H1 (cell line): ENCODE results near the gene MPPE1. TPM values are rescaled to one million over a fixed set of nuclear protein-coding genes. Genes with fewer than 3 reads are reported as not detected.

Experiments
- CTCF ChIA-PET: fragments of 300-600 bp; sonication (Branson Sonifier 250); formaldehyde crosslinking; loops from one replicate; lab custom pipeline; 2021; ENCODE audit not compliant: partially characterized antibody; lab: Charles Lee
- POLR2A ChIA-PET: fragments of 300-600 bp; sonication (Branson Sonifier 250); formaldehyde crosslinking; loops from one replicate; lab custom pipeline; 2021; ENCODE audit warnings: inconsistent platforms; ENCODE audit not compliant: partially characterized antibody; lab: Charles Lee
- DNase-seq, 2 experiments: peaks; one replicate each; pipeline versions ENCODE4 v3.0.0 to v3.0.0-alpha.2; 2010 to 2022; ENCODE audit warnings: low spot score in 2 of 2, low read depth in 1 of 2, mixed read lengths in 1 of 2
- FAIRE-seq: peaks from 2 replicates; lab custom pipeline; 2011; peaks lifted over from hg19 to GRCh38; lab: Jason Lieb, UNC
- H2AFZ ChIP-seq: 2 replicates; pipeline ENCODE4 v1.8.1; 2012; ENCODE audit warnings: low read length, inconsistent platforms
- H2AK5ac ChIP-seq: 2 replicates; pipeline ENCODE4 v1.6.1; 2013; ENCODE audit warnings: low read depth, low read length
- H2BK120ac ChIP-seq: replicated peaks from 2 replicates; pipeline ENCODE3; 2013; ENCODE audit warnings: low read depth, low read length, inconsistent platforms
- H2BK12ac ChIP-seq: 2 replicates; pipeline ENCODE4 v1.6.1; 2013; ENCODE audit warnings: low read depth, low read length
- H2BK15ac ChIP-seq: 2 replicates; pipeline ENCODE4 v1.6.1; 2013; ENCODE audit warnings: low read length
- H2BK20ac ChIP-seq: 2 replicates; pipeline ENCODE4 v1.6.1; 2013; ENCODE audit warnings: low read length
- H2BK5ac ChIP-seq: 2 replicates; pipeline ENCODE4 v1.6.1; 2013; ENCODE audit warnings: low read depth, low read length
- H3K14ac ChIP-seq: 2 replicates; pipeline ENCODE4 v1.6.1; 2013; ENCODE audit warnings: inconsistent platforms; ENCODE audit not compliant: insufficient read length
- H3K18ac ChIP-seq: 2 replicates; pipeline ENCODE4 v1.6.1; 2013; ENCODE audit warnings: low read length; ENCODE audit errors: extremely low read depth
- H3K23ac ChIP-seq: 2 replicates; pipeline ENCODE4 v1.6.1; 2013; ENCODE audit warnings: inconsistent platforms; ENCODE audit not compliant: insufficient read length
- H3K23me2 ChIP-seq: 2 replicates; pipeline ENCODE4 v1.6.1; 2013; ENCODE audit warnings: low read depth, low read length
- H3K27ac ChIP-seq: 2 replicates; pipeline ENCODE4 v1.6.1; 2011; ENCODE audit warnings: low read depth, low read length, inconsistent platforms
- H3K27me3 ChIP-seq, 4 experiments: replicated peaks in 1 of 4; 1 replicate in 1 of 4; 2 replicates in 3 of 4; pipeline versions ENCODE4 v1.6.1 to v1.8.1; 2011 to 2013; ENCODE audit warnings: low read length in 3 of 4, mild to moderate bottlenecking in 3 of 4, inconsistent platforms in 2 of 4, mixed read lengths in 2 of 4, moderate library complexity in 1 of 4; ENCODE audit not compliant: control insufficient read depth in 3 of 4, insufficient read depth in 3 of 4; ENCODE audit errors: extremely low read depth in 1 of 4
- H3K36me3 ChIP-seq, 4 experiments: 2 replicates each; pipeline versions ENCODE4 v1.6.1 to v1.8.1; 2011 to 2013; ENCODE audit warnings: mild to moderate bottlenecking in 4 of 4, low read length in 3 of 4, moderate library complexity in 2 of 4, control low read depth in 1 of 4, inconsistent platforms in 1 of 4; ENCODE audit not compliant: insufficient read depth in 4 of 4, control insufficient read depth in 2 of 4
- H3K4ac ChIP-seq: replicated peaks from 2 replicates; pipeline ENCODE3; 2013; ENCODE audit warnings: low read length, low read depth, mixed read lengths, inconsistent platforms; ENCODE audit not compliant: insufficient read length
- H3K4me1 ChIP-seq, 4 experiments: replicated peaks in 1 of 4; 1 replicate in 1 of 4; 2 replicates in 3 of 4; pipeline versions ENCODE4 v1.6.1 to v1.8.1; 2011 to 2013; ENCODE audit warnings: low read length in 3 of 4, inconsistent platforms in 2 of 4, mixed read lengths in 1 of 4; ENCODE audit not compliant: insufficient read depth in 4 of 4, control insufficient read depth in 3 of 4
- H3K4me2 ChIP-seq, 2 experiments: 2 replicates each; pipeline versions ENCODE4 v1.6.1 to v1.8.1; 2011 to 2013; ENCODE audit warnings: low read depth in 2 of 2, low read length in 2 of 2, control low read depth in 1 of 2, inconsistent platforms in 1 of 2, mild to moderate bottlenecking in 1 of 2; ENCODE audit not compliant: insufficient read depth in 1 of 2
- H3K4me3 ChIP-seq, 4 experiments: fragments of 200-600, 300-600 bp in 1 of 4; sonication (generic), shearing (Covaris generic), sonication (Bioruptor Twin) in 1 of 4; 2 replicates each; pipeline versions ENCODE4 v1.5.1 to v1.8.1; 2011 to 2016; ENCODE audit warnings: low read length in 4 of 4, low read depth in 3 of 4, control low read depth in 2 of 4, inconsistent platforms in 2 of 4, mild to moderate bottlenecking in 2 of 4, mixed read lengths in 1 of 4, moderate library complexity in 1 of 4; ENCODE audit not compliant: insufficient read depth in 2 of 4; ENCODE audit errors: extremely low read depth in 1 of 4
- H3K56ac ChIP-seq: replicated peaks from 2 replicates; pipeline ENCODE3; 2013; ENCODE audit warnings: low read depth, mild to moderate bottlenecking, mixed read lengths, low read length, inconsistent platforms; ENCODE audit not compliant: insufficient read length
- H3K79me1 ChIP-seq: 2 replicates; pipeline ENCODE4 v1.6.1; 2013; ENCODE audit warnings: low read depth, low read length, control low read depth
- H3K79me2 ChIP-seq, 2 experiments: 2 replicates each; pipeline versions ENCODE4 v1.6.1 to v1.8.1; 2012 to 2013; ENCODE audit warnings: low read length in 2 of 2, mild to moderate bottlenecking in 2 of 2, inconsistent platforms in 1 of 2; ENCODE audit not compliant: insufficient read depth in 2 of 2, control insufficient read depth in 1 of 2
- H3K9ac ChIP-seq, 4 experiments: replicated peaks in 1 of 4; 1 replicate in 1 of 4; 2 replicates in 3 of 4; pipeline versions ENCODE4 v1.6.1 to v1.8.1; 2011 to 2013; ENCODE audit warnings: low read depth in 3 of 4, low read length in 3 of 4, control low read depth in 2 of 4, mild to moderate bottlenecking in 2 of 4, moderate library complexity in 2 of 4, inconsistent platforms in 1 of 4; ENCODE audit errors: extremely low read depth in 1 of 4
- H3K9me3 ChIP-seq, 2 experiments: 2 replicates each; pipeline versions ENCODE4 v1.6.1 to v1.8.1; 2012 to 2013; ENCODE audit warnings: mild to moderate bottlenecking in 2 of 2, moderate library complexity in 2 of 2, control low read depth in 1 of 2, inconsistent platforms in 1 of 2, low read depth in 1 of 2, low read length in 1 of 2, mixed read lengths in 1 of 2; ENCODE audit not compliant: insufficient read depth in 2 of 2
- H4K20me1 ChIP-seq, 2 experiments: replicated peaks in 1 of 2; 2 replicates each; pipeline versions ENCODE3 to v1.8.1; 2011 to 2013; ENCODE audit warnings: inconsistent platforms in 2 of 2, low read length in 2 of 2, mild to moderate bottlenecking in 1 of 2; ENCODE audit not compliant: insufficient read depth in 2 of 2, control insufficient read depth in 1 of 2
- H4K5ac ChIP-seq: 2 replicates; pipeline ENCODE4 v1.6.1; 2013; ENCODE audit warnings: low read length, low read depth, mixed read lengths, inconsistent platforms; ENCODE audit not compliant: insufficient read length
- H4K8ac ChIP-seq: 2 replicates; pipeline ENCODE4 v1.8.0; 2013; ENCODE audit warnings: mild to moderate bottlenecking, moderate library complexity, low read length, inconsistent platforms; ENCODE audit not compliant: insufficient read depth; ENCODE audit errors: extremely low read depth
- H4K91ac ChIP-seq: replicated peaks from 2 replicates; pipeline ENCODE3; 2013; ENCODE audit warnings: low read length, mixed read lengths, inconsistent platforms; ENCODE audit not compliant: insufficient read length
- CBX8 ChIP-seq: fragments of 300-800, 300-1000 bp; sonication (generic); IDR thresholded peaks from 2 replicates; pipeline ENCODE4 v1.7.1; 2016; ENCODE audit warnings: low read depth, low read length, borderline replicate concordance
- CHD2 ChIP-seq: IDR thresholded peaks from 2 replicates; pipeline ENCODE4 v1.6.1; 2012; ENCODE audit warnings: low read length, improper control_type of control experiment
- CREB1 ChIP-seq: IDR thresholded peaks from 2 replicates; pipeline ENCODE4 v1.6.1; 2012; ENCODE audit warnings: inconsistent platforms
- EGR1 ChIP-seq: IDR thresholded peaks from 2 replicates; pipeline ENCODE4 v1.6.1; 2011; ENCODE audit warnings: low read depth, low read length, borderline replicate concordance
- HDAC6 ChIP-seq: IDR thresholded peaks from one replicate; pipeline ENCODE4 v1.7.1; 2012; ENCODE audit warnings: low read depth, mild to moderate bottlenecking, inconsistent platforms, low read length, moderate library complexity
- JUND ChIP-seq: IDR thresholded peaks from 2 replicates; pipeline ENCODE4 v1.6.1; 2011; ENCODE audit warnings: mild to moderate bottlenecking, improper control_type of control experiment, low read length
- KDM1A ChIP-seq: fragments of 200-600, 300-600 bp; sonication (generic); IDR thresholded peaks from 2 replicates; pipeline ENCODE4 v1.7.1; 2016; ENCODE audit warnings: mild to moderate bottlenecking, low read length, borderline replicate concordance
- MAFK ChIP-seq: IDR thresholded peaks from 2 replicates; pipeline ENCODE4 v1.6.1; 2012; ENCODE audit warnings: low read depth, mild to moderate bottlenecking, improper control_type of control experiment, low read length
- PHF8 ChIP-seq: fragments of 200-600 bp; sonication (generic); conservative IDR thresholded peaks from 2 replicates; pipeline ENCODE4 v1.7.1; 2012; ENCODE audit warnings: low read depth, mild to moderate bottlenecking, inconsistent platforms, low read length, moderate library complexity
- POLR2AphosphoS5 ChIP-seq: IDR thresholded peaks from 2 replicates; pipeline ENCODE4 v1.6.1; 2011; ENCODE audit warnings: low read depth, low read length
- SIRT6 ChIP-seq: IDR thresholded peaks from one replicate; pipeline ENCODE4 v1.7.1; 2012; ENCODE audit warnings: low read length, inconsistent platforms
- SP2 ChIP-seq: IDR thresholded peaks from 2 replicates; pipeline ENCODE4 v1.6.1; 2012; ENCODE audit warnings: mild to moderate bottlenecking, low read length, inconsistent platforms
- SP4 ChIP-seq: IDR thresholded peaks from 2 replicates; pipeline ENCODE4 v1.6.1; 2012; ENCODE audit warnings: low read length, inconsistent platforms
- WGBS, 2 experiments: shearing (Covaris generic) in 1 of 2; methylation state at CpG; one replicate each; pipeline versions ENCODE4 v1.1.6 to v1.1.7; 2013 to 2015; ENCODE audit warnings: low lambda C conversion rate in 2 of 2, mixed read lengths in 2 of 2, inconsistent platforms in 1 of 2, low coverage in 1 of 2, missing lambda C conversion rate in 1 of 2; ENCODE audit not compliant: insufficient replicate concordance in 2 of 2, insufficient coverage in 1 of 2, insufficient read length in 1 of 2; ENCODE audit errors: extremely low coverage in 1 of 2, missing lambda C conversion rate in 1 of 2; 5-methylcytosine and 5-hydroxymethylcytosine counted together
- polyA plus RNA-seq, 7 experiments: library from polyadenylated mRNA; depleted of rRNA in 3 of 7; stranded (reverse) in 5 of 7; unstranded in 2 of 7; fragments of >200 nt in 5 of 7; fragments of 200-250 nt in 2 of 7; gene quantifications; 1 replicate in 5 of 7; 2 replicates in 1 of 7; 4 replicates in 1 of 7; pipeline versions ENCODE4 v1.2.1 to v1.2.3, GENCODE V29; 2011 to 2013; ENCODE audit warnings: missing spikeins in 2 of 7, mixed read lengths in 2 of 7
- total RNA-seq: library from RNA; stranded (reverse); fragmentation: NEBNext Ultra II Directional; extraction: Animal tissue kit (Norgen Biotek cat#: 25700); gene quantifications from 2 replicates; pipeline ENCODE4 v1.2.1, GENCODE V29; 2021

MPPE1 gene
- total and polyA plus RNA-seq, 2 of the 8 experiments (the other 6 are each of a cell fraction or from before 2014, with no cell fraction given): 13.7 to 20.9 TPM

DNA sequence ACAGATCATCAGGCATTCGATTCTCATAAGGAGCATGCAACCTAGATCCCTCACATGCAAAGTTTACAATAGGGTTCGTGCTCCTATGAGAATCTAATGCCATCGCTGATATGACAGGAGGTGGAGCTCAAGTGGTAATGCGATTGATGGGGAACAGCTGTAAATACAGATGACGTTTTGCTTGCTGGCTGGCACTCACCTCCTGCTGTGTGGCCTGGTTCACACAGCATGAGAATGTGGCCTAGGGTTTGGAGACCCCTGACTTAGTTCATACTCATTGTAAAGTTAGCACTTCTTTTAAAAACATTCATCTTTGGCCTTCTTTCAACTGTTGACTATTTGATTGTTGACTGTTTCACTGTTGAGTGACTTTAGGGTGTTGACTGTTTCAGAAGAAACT lies 65.6 kb downstream of the MPPE1 start:
- Histone ChIP-seq H3K36me3 (no peaks in the 10 kb centered on the region), H3K14ac (no peak overlapping the region), H3K79me1 (no peaks in the 10 kb centered on the region; the same call in 1 of the 2 replicates), H2AK5ac (no peak overlapping the region), H3K4me3 (no peak overlapping the region), H2AFZ (no peak overlapping the region), H3K4ac (no peak overlapping the region), H2BK15ac (no peak overlapping the region), H3K18ac (no peak overlapping the region), H3K27me3 (no peaks in the 10 kb centered on the region), H3K4me2 (no peak overlapping the region), H2BK20ac (no peak overlapping the region), H4K91ac (no peak overlapping the region), H3K9me3 (no peaks in the 10 kb centered on the region), H4K5ac (no peak overlapping the region), H3K79me2 (no peaks in the 10 kb centered on the region), H3K23me2 (no peaks in the 10 kb centered on the region), H2BK5ac (no peak overlapping the region), H3K23ac (no peak overlapping the region), H4K20me1 (no peaks in the 10 kb centered on the region), H3K27ac (no peak overlapping the region), H4K8ac (no peak overlapping the region), H3K9ac (no peak overlapping the region), H2BK120ac (no peak overlapping the region), H2BK12ac (no peak overlapping the region), H3K56ac (no peak overlapping the region), H3K4me1 (no peaks in the 10 kb centered on the region)
- POLR2A ChIA-PET: no interaction called here
- FAIRE-seq: no peak
- WGBS, 2 experiments: 91% methylated on average over 5 of the region's 5 CpGs; no CpG with 5 or more reads in 1 of the 2 experiments
- DNase-seq: no peak
- CTCF ChIA-PET: interaction anchor here (0.6 to 1.4 kb wide), 2 partner anchors 30 to 109 kb away, joined by 3 to 4 read pairs; no protein-coding TSS in a partner anchor
- no peak for TF ChIP-seq JUND
- no peak for TF ChIP-seq CHD2
- TF ChIP-seq SP2: no peak
- TF ChIP-seq CREB1: no peak
- no peak for TF ChIP-seq SIRT6
- TF ChIP-seq POLR2AphosphoS5: no peak
- no peak for TF ChIP-seq MAFK
- TF ChIP-seq SP4: no peak
- TF ChIP-seq CBX8: no peak
- no peak for TF ChIP-seq EGR1
- no peak for TF ChIP-seq HDAC6
- TF ChIP-seq KDM1A: no peak
- no peak for TF ChIP-seq PHF8
